NCI-H526 (cell line): Measurements from ENCODE around the gene ILKAP.

Source experiments
- DNase-seq, 2 experiments: peaks; one replicate each; lab custom pipeline; 2025; lab: John Stamatoyannopoulos, UW

ILKAP gene

GRCh38 chr2:238237431-238238135 lies 34.1 kb upstream of the ILKAP start:
- DNase-seq, result peak in 1 of 2 experiments; percentile 41

- peak in 1 of 2 experiments; percentile 37 for DNase-seq
Measured at GRCh38 chr2:238236571-238236970, 33.1 kb upstream of the ILKAP start.

GRCh38 chr2:238235856-238236255 lies 32.4 kb upstream of the ILKAP start:
- no peak for DNase-seq

GRCh38 chr2:238235331-238235732 lies 31.8 kb upstream of the ILKAP start:
- no peak for DNase-seq

GRCh38 chr2:238233625-238234024 lies 30.1 kb upstream of the ILKAP start:
- no peak for DNase-seq

- DNase-seq, result no peak
Measured at GRCh38 chr2:238231809-238232208, 28.3 kb upstream of the ILKAP start.

- no peak for DNase-seq
Measured at GRCh38 chr2:238231251-238231793, 27.8 kb upstream of the ILKAP start.

GRCh38 chr2:238230699-238231098 lies 27.2 kb upstream of the ILKAP start:
- DNase-seq, result no peak

GRCh38 chr2:238228700-238229099 lies 25.2 kb upstream of the ILKAP start:
- DNase-seq, result no peak

GRCh38 chr2:238227587-238228032 lies 24.1 kb upstream of the ILKAP start:
- no peak for DNase-seq

- no peak for DNase-seq
Measured at GRCh38 chr2:238226698-238227586, 23.4 kb upstream of the ILKAP start.

- no peak for DNase-seq
Measured at GRCh38 chr2:238225911-238226697, 22.6 kb upstream of the ILKAP start.

- no peak for DNase-seq
Measured at GRCh38 chr2:238225121-238225520, 21.6 kb upstream of the ILKAP start.

- DNase-seq, result no peak
Measured at GRCh38 chr2:238224356-238225035, 21.0 kb upstream of the ILKAP start.

GRCh38 chr2:238220892-238221521 lies 17.5 kb upstream of the ILKAP start:
- DNase-seq, result peak; percentile 40 to 52

GRCh38 chr2:238220274-238220891 lies 16.9 kb upstream of the ILKAP start:
- DNase-seq, result no peak

- no peak for DNase-seq
Measured at GRCh38 chr2:238216651-238217184, 13.2 kb upstream of the ILKAP start.

- no peak for DNase-seq
Measured at GRCh38 chr2:238207006-238207405, 3.5 kb upstream of the ILKAP start.

GRCh38 chr2:238203973-238204683 lies 633 bp upstream of the ILKAP start:
- no peak for DNase-seq
